MV-4-11 (cell line): Measurements from ENCODE around the gene MFAP2.
"Not testable (repeated sequence)": the region's sequence is repeated elsewhere in the genome, so short reads cannot be mapped to it uniquely, and the experiment has no call there.

Experiments
- DNase-seq: peaks from one replicate; lab custom pipeline; 2025; lab: John Stamatoyannopoulos, UW

The MFAP2 gene

GRCh38 chr1:16979475-16980327, 719 bp downstream of the MFAP2 start:
- DNase-seq, result no peak

GRCh38 chr1:16978567-16979474, 1.6 kb downstream of the MFAP2 start:
- no peak for DNase-seq

DNA sequence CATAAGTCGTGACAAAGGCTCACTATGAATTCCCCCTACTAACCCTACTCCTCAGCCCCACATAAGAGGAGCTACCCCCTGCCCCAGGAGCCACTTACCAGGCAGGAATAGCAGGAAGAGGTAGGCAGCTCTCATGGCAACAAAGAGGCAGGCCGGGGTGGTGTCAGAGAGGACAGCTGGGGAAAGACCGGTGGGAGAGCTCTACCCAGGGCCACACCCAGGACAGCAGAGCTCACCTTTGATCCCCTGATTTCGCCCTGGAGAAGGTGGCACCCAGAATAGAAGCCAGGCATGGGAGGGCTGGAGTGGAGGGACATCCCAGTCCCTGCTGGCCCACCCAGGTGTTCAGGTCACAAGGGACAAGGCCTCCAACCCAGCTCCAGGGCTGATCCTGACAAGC, 2.3 kb downstream of the MFAP2 start:
- DNase-seq, result no peak

- no peak for DNase-seq
Measured at GRCh38 chr1:16977377-16977776, 3.0 kb downstream of the MFAP2 start.

DNA sequence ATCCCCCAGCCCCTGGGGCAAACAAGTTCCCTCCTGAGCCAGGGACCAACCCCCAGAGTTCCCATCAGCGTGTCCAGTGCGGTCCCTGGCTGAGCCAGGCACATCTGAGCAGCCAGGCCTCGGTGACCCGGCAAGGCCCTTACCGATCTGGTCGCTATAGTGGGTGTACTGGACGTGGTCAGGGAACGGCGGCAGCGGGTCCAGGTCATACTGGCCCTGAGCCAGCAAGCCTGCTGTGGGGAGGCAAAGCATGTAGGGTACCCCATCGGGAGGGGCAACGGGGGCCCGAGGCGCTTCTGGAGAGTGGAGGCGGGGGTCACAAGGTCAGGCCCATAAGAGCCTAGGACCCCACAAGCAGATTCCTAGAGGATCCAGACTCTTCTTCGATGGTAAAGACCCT, 3.5 kb downstream of the MFAP2 start:
- DNase-seq, result no peak

DNA sequence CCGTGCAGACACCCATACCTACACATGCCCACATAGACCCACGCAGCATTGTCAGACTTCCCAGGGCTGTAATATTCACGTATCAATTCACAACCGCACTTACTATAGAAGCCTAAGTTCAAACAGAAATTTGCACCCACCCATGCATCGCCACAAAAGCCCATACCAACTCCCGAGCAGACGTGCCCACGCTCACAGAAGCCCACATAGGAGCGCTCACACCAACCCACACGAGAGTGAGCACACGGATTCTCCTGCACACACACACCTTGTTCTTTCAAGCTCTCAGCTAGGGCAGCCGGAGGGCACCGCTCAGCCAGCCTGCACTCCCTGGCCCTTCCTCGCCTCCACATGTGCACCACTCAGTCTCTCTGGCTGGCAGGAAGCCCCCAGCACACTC, 4.6 kb downstream of the MFAP2 start:
- DNase-seq, result no peak

DNA sequence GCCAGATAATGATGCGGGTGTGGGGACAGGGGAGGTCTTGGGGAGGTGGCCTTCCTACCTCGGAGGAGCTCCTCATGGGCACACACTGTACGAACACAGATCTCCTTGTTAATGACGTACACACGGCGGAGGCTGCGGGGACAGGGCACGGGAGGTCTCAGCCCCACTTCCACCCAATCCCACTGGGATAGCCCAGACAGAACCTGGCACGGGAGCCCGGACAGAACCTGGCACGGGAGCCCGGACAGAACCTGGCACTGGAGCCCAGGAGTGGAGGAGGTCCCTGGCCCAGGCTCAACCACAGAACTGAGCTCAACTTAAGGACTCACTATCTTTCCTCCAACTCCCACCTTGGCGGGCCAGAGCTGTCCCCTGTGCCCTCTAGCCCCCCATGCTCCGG, 5.2 kb downstream of the MFAP2 start:
- no peak for DNase-seq

GRCh38 chr1:16973215-16973614, 7.2 kb downstream of the MFAP2 start:
- no peak for DNase-seq

GRCh38 chr1:16972189-16972895, 8.1 kb downstream of the MFAP2 start:
- DNase-seq, result no peak

GRCh38 chr1:16971341-16972188, 8.9 kb downstream of the MFAP2 start:
- no peak for DNase-seq

DNA sequence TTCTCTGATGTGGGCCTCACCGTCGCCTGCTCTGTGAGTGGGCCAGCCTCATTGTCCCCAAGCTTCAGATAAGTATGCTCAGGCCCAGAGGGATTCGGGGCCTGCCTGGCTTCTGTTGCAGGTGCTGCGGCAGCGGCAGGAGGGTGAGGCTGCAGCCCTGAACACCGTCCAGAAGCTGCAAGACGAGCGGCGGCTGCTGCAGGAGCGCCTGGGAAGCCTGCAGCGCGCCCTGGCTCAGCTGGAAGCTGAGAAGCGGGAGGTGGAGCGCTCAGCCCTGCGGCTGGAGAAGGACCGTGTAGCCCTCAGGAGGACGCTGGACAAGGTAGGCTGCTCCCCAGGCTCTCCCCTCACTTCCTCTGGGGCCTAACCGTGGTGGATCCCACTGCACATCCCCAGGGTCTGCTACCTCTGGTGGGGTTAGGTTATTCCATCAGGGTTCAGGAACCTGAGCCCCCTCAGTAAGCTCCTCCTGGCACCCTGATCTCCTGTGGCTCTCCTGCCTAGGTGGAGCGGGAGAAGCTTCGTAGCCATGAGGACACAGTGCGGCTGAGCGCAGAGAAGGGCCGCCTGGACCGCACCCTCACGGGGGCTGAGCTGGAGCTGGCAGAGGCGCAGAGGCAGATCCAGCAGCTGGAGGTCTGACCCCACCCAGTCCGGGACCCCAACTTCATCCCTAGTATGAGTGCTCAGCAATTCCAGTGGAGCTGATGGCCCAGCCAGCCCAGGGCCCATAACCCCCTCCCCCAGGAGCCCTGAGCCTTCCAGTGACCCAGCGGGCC, 10.1 kb downstream of the MFAP2 start:
- no peak for DNase-seq

GRCh38 chr1:16969651-16970050, 10.8 kb downstream of the MFAP2 start:
- DNase-seq, result no peak

DNA sequence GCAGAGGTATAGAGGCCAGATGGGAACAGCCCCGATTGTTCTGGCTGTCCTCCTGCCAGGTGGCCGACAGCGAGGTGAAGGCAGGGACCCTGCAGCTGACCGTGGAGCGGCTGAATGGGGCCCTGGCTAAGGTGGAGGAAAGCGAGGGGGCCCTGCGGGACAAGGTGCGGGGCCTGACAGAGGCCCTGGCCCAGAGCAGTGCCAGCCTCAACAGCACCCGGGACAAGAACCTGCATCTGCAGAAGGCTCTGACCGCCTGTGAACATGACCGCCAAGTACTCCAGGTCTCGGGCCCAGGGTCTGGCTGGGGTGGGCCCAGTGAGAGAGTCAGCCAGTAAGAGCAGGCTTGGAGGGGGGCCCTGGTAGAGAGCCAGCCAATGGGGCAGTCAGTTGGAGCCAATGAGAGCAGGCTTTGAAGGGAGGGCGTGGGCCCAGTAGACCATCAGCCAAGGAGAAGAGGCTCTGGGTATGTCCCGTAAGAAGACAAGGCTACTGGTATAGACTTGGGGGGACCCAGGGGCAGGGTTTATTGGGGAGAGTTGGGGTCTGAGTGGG, 11.3 kb downstream of the MFAP2 start:
- no peak for DNase-seq

GRCh38 chr1:16968372-16968771, 12.0 kb downstream of the MFAP2 start:
- DNase-seq, result no peak

DNA sequence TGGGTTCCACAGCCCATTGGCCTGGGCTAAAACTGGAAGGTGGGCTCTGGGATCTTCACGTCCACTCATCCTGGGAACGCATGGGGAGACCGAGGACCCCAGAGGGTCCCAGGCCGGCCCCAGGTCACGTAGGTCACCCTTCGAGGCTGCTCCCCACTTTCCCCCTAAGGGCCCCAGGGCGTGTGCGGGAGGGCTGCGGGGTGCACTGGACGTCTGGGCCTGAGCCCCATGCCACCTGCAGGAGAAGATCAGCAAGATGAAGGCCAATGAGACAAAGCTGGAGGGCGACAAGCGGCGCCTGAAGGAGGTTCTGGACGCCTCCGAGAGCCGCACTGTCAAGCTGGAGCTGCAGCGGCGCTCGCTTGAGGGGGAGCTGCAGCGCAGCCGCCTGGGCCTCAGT, 12.5 kb downstream of the MFAP2 start:
- no peak for DNase-seq

- DNase-seq, result no peak
Measured at GRCh38 chr1:16967095-16967575, 13.3 kb downstream of the MFAP2 start.

DNA sequence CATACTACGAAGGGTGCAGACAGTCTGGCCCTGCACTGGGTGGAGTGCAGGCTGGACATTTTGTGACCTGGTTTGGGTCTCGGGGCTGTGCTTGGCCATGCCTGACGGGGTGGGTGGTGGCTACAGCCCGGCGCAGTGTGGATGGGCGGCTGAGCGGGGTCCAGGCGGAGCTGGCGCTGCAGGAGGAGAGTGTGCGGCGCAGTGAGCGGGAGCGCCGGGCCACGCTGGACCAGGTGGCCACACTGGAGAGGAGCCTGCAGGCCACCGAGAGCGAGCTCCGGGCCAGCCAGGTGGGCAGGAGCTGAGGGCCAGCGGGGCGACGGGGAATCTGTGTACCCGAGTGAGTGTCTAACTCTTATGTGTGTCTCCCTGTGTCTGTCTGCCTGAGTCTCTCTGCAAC, 14.1 kb downstream of the MFAP2 start:
- DNase-seq, result no peak

DNA sequence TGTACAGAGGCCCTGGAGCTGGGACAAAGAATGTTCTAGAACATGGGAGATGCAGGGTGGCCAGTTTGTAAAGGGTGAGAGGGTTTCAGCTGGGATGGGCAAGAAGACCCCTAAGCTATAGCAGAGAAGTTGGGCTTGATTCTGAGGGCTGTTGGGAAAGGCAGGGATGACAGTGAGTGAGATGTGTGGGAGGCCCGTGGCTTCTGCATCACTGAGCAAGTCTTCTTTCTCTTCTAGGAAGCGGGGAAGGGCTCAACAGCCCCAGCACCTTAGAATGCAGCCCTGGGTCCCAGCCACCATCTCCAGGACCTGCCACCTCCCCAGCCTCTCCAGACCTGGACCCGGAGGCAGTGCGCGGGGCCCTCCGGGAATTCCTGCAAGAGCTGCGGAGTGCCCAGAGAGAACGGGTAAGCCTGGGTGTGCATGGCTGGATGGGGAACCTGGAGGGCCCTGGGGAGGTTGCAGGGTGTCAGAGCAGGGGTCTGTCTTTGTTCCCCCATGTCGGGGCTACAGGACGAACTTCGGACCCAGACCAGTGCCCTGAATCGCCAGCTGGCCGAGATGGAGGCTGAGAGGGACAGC, 14.8 kb downstream of the MFAP2 start:
- no peak for DNase-seq

DNA sequence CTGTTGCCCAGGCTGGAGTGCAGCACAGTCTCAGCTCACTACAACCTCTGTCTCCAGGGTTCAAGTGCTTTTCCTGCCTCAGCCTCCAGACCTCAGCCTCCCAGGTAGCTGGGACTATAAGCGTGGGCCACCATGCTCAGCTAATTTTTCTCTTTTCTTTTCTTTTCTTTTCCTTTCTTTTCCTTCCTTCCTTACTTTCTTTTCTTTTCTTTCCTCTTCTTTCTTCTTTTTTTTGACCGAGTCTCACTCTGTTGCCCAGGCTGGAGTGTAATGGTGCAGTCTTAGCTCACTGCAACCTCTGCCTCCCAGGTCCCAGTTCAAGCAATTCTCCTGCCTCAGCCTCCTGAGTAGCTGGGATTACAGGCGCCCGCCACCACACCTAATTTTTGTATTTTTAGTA, 16.3 kb downstream of the MFAP2 start:
- DNase-seq, result not testable (repeated sequence)
